ENCODE results near the gene CEP41.

Gene CEP41

DNA sequence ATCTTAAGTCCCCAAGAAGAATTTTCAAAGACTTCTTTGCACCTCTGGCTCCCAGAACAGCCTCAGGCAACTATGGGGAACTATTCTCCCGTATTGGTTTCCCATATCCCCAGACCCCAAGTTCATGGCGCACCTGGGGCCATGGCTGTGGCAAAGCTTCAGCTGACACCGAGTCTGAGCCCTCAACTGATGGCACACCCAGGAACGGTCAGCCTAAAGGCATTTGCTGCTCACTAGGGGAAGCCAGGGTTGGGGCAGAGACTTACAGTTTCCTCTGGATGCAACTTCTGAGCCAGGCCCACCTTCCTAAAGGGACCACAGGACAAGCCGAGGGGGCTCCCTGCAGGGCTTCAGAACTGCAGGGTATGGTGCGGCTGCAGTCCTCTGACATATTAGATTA, 74.3 kb downstream of the CEP41 start:
- DNase-seq = no peak

- DNase-seq = peak; percentile 99
These were observed 75.0 kb downstream of the CEP41 start for GRCh38 chr7:130365511-130366441.

GRCh38 chr7:130365088-130365487, 75.7 kb downstream of the CEP41 start:
- no peak for DNase-seq

DNA sequence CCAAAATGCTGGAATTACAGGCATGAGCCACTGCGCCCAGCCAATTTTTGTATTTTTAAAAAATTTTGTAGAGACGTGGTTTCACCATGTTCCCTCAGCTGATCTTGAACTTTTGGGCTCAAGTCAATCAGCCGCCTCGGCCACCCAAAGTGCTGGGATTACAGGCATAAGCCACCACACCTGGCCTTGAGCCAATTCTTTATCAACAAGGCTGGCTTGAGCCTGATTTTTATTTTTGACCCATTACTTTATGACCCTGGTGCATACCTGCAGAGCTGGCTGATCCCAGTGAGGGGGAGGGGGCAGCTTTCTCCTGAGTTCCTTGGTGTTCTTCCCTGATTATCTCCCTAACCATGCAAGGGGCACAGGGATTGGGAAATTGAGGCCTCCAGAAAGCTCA, 76.4 kb downstream of the CEP41 start:
- no peak for DNase-seq

GRCh38 chr7:130363026-130363847, 77.6 kb downstream of the CEP41 start:
- DNase-seq = no peak

- no peak for DNase-seq
These were observed 78.5 kb downstream of the CEP41 start for GRCh38 chr7:130362251-130362816.

DNA sequence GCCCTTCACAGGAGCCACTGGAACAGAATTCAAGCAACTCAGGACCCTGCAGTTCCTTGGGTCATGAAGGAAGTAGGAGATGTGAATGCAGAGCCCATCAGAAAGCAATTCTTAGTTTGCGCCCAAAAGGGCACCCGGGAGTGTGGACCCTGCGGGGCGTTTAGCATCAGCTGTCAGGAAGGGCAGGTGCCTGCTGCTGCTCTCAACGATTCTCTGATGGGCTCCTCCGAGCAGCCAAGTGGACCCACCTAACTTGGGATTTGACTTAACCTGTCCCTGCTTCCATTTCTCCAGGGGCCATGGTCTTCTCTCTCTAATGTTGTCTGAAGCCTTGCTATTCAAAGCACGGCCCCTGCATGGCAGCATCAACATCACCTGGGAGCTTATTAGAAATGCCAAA, 79.1 kb downstream of the CEP41 start:
- no peak for DNase-seq

GRCh38 chr7:130360518-130360917, 80.3 kb downstream of the CEP41 start:
- DNase-seq = no peak

- no peak for DNase-seq
These were observed 81.4 kb downstream of the CEP41 start for GRCh38 chr7:130359276-130359857.

- DNase-seq = no peak
These were observed 82.3 kb downstream of the CEP41 start for GRCh38 chr7:130358471-130358870.

- DNase-seq = no peak
These were observed 83.8 kb downstream of the CEP41 start for GRCh38 chr7:130356876-130357611.

DNA sequence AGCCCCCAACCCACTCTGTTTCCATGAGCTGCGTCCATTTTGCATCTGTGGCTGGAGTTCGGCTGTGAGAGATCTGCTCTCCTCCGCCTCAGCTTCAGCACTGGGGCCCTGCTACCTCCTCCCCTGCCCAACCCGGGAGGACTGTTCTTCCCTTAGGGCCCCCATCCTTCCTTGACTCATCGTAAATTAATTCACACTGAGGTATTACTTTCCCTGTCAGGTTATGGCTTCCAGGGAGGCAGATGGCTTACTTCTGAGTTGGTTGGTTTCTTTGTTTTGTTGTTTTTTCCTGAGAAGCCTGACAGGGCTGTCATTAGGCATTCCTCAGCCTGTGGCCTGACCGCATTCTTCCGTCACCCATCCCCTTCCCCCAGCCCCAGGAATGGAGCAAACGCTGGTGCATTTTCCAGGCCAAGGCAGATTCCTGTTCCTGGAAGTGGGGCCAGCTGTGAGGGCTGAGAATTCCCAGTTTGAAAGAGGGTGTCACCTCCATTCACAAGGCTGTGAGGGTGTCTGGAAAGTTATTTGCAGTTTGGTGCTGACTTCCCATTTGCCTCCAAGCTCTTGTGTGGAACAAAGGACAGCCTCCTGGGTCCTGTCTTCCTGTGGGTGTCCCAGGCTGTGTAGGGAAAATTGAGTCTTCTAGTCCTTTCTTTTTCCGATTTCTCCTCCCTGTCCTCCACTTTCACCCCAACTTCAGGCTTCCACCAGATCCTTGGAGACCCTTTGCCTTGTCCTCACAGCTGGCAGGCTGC, 84.5 kb downstream of the CEP41 start:
- no peak for DNase-seq

GRCh38 chr7:130353196-130353595, 87.6 kb downstream of the CEP41 start:
- no peak for DNase-seq

GRCh38 chr7:130352194-130353074, 88.4 kb downstream of the CEP41 start:
- peak; percentile 75 for DNase-seq

GRCh38 chr7:130351791-130352090, 89.1 kb downstream of the CEP41 start:
- DNase-seq = no peak

DNA sequence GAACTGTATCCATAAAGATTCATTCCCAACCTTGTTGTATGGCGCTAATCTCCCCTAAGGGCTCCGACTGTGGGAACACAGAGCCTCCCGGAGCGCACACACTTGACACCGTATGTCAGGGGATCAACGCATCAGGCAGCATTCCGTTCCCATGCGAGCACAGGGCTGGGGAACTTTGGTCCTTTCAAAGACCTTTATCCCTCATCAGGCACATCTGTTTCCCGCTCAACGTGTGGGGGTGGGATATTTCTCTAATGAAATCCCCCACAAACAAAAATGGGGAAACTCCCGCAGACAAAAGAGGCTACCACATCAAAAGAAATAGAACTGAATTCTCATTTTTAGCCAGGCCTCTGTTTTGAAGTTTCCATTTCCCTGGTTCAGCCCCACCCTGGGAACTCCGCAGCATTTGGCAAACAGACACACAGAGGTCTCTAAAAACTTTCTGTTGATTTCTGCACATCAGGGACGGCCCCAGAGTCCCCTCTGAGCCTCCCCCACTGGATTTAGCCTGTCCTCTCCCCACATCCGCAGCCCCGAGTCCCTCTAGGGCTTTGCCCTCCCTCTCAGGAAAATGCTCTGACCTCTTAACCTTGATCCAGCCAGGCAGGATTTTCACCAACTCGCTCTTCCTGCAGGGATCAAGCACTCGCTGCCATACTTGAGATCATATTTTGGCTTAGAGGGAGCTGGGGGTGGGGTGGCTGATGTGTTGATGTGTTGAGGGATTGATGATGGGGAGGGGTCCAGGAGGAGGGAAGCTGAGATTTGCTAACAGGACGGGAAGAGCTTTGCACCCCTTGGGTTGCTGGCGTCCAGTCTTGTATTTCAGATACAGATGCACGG, 89.6 kb downstream of the CEP41 start:
- peak; percentile 37 for DNase-seq

DNA sequence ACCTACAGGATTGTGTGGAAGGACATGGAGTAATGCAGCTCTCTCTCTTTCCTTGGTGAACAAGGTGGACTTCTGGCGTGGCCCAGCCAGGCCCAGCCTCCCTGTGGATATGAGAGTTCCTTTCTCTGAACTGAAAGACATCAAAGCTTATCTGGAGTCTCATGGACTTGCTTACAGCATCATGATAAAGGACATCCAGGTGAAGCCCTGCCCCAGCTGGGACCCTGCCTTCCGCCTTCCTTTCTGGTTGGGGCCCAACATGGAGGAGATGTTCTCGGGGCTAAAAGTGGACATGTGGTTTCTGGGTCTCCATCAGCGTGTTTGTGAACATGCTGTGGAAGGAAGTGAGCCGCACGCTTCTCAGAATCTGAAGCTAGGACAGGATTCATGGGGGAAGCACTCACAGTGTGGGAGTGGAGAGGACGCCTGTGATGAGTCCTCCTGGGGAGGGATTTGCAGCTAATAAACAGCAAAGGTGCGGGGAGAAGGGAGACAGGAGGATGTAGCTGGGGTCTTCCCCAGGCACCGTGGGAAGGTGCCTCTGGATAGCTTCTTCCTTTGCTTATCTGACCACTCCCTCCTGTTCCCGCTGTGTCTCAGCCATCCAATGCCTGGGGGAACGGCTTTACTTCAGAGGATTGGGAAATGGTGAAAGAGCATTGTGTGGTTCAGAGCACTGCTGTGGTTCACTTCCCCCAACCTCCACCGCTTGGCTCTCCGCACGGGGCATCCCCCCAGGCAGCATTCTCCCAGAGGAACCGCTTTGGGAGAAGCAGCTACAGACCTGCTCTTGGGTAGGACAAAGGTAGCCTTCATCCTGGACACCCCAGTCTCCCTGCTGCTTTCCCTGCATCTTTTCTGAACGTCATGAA, 90.7 kb downstream of the CEP41 start:
- no peak for DNase-seq

DNA sequence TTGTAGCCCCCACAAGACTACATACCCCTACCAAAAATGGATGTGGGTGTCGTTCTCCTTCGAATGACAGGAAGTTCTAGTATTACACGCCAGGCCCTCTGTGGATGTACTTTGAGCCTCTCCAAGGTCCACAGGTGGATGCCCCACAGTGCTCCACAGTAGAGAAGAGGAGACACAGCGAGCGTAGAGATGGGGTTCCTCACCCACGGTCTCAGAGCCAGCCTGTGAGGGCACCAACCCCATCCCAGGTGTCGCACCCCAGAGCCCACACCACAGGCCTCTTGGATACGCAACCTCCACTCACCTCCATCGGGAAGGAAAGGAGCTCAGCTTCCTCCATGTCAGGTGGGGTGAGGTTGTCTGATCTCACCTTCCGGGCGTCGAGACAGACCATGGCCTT, 93.9 kb downstream of the CEP41 start:
- no peak for DNase-seq

All from DMS153 (cell line).